Stimulated activated CD8-positive, alpha-beta memory T cell treated with anti-CD3 and anti-CD28 coated beads, Interleukin-12 subunit alpha, Interleukin-12 subunit beta, amount 100 ng/mL, for 1 hour (primary cell): ENCODE measurements around the gene APOLD1.
"Not testable (repeated sequence)": the region's sequence is repeated elsewhere in the genome, so short reads cannot be mapped to it uniquely, and the experiment has no call there.

ENCODE experiments used
- DNase-seq: peaks from one replicate; pipeline ENCODE4 v3.0.0-alpha.2; 2020; ENCODE audit warnings: low read depth

APOLD1 gene

DNA sequence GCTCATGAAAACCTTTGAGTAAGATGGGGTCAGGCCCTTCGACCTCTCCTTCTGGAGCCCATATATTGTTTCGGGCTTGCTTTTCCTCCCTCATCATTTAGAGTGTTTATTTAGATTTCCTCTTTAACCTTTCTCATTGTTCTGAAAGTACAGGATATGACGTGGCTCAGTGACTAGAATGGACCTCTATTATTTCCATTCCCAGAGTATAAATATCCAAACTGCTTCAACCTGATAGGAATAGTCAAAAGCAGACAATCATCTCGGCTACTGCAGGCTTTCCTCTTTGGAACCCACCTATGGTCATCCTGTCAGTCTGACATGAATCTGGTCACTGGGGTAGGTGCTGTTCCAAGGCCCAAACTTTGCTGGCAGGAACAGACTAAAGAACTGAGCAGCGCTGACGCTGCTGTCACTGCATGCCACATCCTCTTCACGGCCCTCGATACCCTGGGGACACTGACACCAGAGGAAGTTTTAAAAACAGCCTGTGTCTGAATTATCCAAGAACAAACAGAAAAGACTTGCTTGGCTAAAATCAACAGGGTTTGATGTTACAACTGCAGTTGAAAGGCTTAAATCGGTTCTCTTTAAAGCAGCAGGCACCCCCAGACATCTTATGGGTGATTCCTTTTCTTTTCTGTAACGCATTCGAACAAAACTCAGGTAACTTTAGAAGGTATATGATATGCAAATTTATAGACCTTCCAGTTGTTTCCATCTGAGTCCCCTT is 22.7 kb downstream of the APOLD1 start:
- DNase-seq, result peak; percentile 25

DNA sequence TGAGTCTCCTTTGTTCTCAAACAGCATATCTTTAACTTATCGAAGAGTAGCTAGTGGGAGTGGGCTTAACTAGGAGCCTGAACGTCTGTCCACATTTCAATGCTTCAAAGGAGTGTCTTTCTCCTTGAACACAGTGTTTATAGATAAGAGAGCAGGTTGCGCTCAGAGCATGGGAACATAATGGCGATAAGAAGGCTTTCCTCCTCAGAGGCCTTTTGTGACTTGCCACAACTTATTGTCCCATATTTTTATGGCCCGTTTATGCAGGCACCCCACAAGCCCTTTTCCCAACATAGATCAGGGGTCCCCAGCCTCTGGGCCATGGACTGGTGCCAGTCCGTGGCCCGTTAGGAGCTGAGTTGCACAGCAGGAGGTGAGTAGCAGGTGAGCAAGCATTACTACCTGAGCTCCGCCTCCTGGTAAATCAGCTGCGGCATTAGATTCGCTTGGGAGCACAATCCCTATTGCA is 25.1 kb downstream of the APOLD1 start:
- DNase-seq, result no peak

DNA sequence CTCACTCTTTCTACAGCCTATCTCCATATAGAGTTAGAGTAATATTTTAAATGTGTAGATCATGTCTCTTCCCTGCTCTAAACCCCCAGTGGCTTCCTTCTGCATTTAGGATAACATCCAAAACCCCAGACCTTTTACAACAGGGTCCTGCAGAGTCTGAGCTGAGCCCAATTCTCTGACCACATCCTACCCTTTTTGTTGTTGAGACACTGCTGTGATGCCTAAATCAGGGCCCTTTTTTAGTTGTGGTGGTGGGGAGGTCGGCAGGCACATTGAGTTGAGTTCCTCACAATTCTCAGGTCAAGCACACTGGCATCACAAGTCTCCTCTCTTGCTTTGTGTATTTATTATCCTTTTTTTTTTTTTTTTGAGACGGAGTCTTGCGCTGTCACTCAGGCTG is 25.9 kb downstream of the APOLD1 start:
- no peak for DNase-seq

DNA sequence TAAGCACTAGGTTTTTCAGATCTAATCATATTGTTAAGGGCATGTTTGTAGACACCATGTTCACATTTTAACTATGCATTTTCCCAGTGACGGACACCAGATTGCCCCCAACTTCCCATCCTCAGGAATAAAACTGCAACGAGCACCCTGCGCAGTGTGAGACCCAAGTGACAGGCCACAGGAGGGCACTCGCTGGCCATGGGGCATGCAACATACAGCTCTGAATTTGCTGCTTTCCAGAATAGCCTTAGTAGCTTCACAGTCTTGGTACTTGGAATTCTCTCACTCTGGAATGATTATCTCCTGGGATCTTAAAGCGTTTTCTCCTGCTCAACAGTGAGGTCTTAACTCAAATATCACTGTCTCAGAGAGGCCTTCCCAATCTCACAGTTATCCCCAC is 26.7 kb downstream of the APOLD1 start:
- no peak for DNase-seq

DNA sequence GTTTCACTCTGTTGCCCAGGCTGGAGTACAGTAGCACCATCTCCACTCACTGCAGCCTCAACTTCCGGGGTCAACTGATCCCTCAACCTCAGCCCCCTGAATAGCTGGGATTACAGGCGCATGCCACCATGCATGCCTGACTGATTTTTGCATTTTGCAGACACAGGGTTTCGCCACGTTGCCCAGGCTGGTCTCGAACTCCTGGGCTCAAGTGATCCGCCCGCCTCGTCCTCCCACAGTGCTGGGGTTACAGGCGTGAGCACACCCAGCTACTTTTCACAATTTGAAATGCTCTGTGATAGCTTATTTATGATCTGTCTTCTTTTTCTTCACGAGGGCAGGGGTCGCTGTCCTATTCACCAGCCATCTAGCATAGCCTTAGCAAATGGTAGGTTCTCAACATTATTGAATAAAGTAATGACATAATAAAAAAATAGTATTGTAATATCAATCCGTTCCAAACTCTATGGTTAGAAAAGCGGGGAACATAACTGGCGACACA is 27.2 kb downstream of the APOLD1 start:
- DNase-seq, result no peak

DNA sequence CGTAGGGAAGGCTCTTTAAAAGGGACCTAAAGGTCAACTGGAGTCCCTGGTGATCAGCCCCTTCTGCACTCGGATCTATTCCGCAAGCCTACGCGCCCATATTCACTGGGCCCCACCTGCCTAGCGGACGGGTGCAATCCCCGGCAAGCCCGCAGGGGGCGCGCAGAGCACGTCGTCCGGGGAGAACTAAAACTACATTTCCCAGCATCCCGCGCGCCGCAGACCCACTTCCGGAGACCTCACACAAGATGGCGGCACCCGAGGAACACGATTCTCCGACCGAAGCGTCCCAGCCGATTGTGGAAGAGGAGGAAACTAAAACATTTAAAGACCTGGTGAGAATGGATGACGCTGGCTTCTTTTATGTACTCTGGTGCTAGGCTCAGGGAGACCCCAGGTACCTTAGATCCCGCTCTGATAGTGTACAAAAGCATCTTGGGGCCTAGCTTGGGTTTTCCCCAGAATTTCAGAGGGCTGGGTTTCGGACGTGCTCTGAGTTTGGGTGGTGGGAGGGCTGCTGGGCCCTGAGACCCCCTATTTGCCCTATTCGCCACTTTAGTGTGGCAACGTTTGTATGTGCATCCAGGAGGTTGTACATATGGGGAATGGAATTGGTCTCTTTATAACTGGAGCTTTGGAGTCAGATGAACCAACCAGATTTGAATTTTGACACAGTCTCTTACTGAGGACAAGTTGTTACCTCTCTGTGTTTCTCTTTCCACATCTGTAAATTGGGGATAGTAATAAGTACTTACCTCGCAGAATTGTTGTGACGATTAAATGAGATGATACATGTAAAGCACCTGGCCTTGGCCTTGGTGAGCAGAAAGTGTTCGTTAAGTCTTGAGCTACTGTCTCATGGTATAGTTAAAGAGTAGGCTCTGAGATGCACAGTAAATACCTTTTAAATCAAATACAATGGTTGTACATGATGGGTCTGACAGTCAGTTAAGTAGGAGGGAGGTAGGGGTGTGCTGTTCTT is 28.0 kb downstream of the APOLD1 start, which contains the start of gene DDX47:
Gene DDX47, plus strand, starts transcription at position 227 of the 982 bp plus-strand sequence. Its CDS starts 22 bp downstream, at position 249.
- DNase-seq, result peak; percentile 97

DNA sequence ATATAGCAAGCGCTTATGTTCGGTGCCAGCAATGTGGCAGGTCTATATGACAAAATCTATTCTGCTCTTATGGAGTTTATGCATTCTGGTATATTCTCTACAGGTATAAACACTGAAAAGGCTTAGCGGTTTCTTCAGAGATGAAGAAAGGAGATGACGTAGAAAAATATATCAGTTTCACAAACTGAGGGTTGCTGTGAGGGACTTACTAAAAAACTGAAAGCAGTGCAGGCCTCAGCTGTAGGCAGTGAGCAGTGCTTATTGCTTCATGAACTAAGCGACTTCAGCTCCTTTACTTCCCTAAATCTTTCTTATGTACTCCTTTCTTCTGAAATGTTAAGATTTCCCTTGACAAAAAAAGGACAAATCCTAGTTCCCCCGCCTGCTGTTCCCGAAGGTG is 32.2 kb downstream of the APOLD1 start:
- DNase-seq, result no peak

DNA sequence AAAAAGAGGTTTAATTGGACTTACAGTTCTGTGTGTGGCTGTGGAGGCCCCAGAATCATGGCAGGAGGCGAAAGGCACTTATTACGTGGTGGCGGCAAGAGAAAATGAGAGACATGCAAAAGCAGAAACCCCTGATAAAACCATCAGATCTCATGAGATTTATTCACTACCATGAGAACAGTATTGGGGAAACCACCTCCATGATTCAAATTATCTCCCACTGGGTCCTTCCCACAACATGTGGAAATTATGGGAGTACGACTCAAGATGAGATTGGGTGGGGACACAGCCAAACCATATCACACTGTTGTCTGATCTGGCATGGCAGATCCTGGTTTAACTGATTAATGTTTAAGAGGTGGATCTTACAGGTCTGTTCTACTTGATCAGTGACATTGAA is 33.2 kb downstream of the APOLD1 start:
- no peak for DNase-seq

DNA sequence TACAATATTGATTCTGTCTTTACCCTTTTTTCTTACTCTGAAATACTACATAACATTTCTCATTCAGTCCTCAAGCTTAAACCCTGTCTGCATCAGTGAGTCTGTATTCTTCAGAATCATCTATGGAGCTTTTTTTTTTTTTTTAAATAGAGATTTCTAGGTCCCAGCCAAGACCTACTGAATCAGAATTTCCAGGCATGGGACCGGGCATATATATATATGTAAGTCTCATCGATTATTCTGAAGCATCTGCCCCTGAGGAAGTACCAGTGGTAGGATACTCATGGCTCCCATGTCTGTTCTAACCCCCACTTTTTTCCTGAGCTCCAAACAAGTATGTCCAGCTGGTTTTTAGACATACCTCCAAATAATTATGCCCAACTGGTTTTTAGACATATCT is 33.8 kb downstream of the APOLD1 start:
- DNase-seq, result no peak

DNA sequence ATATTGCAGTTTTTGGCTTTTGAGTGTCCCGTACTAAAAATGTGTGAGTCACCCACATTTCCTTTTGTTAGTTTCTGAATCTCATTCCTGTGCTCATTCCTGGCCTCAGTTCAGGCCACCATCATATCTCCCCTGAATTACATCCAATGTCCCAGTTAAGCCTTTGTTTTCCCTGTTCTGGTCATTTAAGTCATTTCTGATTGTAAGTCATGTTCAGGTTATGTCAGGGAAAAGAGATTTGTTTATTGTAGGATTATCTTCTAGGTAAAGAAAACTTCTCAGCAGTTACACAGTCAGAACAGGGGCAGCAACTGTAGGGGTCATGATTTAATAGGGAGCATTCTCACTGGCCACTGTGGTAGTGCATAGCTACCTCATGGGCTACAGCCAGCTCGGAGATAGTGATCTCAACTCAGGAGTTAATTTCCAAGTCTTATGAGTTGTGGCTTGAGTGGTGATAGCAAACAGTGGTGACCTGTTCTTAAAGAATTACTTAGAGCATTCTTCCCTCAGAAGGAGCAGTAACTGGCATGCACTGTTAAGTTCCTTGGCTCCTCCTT is 34.4 kb downstream of the APOLD1 start:
- no peak for DNase-seq

DNA sequence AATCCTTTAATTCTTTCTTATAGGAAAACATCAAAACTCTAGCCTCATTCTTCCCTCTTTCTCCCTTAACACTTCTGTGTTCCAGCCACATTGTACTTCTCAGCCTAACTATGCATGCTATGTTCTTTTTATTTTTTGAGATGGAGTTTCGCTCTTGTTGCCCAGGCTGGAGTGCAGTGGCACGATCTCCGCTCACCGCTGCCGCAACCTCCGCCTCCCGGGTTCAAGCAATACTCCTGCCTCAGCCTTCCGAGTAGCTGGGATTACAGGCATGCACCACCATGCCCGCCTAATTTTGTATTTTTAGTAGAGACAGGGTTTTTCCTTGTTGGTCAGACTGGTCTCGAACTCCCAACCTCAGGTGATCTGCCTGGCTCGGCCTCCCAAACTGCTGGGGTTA is 34.9 kb downstream of the APOLD1 start:
- not testable (repeated sequence) for DNase-seq

DNA sequence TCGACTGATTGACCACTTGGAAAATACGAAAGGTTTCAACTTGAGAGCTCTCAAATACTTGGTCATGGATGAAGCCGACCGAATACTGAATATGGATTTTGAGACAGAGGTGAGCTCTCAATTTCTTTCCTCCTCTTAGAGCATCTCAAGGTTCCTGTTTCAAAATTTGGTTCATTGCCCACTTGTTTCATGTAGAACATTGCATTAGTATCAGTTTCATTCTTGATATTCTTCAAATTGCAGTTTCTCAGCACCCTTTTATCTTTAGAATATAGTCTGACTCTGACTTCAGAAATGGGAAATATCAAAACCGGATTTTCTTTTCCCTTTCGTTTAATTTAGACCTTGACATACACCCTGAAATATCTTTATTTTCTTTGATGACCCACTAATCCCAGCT is 36.5 kb downstream of the APOLD1 start:
- DNase-seq, result no peak

DNA sequence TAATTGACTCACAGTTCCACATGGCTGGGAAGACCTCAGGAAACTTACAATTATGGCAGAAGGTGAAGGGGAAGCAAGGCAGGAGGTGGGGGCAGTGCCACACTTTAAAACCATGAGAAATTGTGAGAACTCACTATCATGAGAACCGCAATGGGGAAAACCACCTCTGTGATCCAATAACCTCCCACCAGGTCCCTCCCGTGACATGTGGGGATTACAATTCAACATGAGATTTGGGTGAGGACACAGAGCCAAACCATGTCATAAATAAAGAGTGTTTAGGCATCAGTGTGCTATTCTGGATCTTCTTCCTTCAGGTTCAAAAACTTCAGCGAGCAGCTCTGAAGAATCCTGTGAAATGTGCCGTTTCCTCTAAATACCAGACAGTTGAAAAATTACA is 37.4 kb downstream of the APOLD1 start:
- DNase-seq, result no peak

DNA sequence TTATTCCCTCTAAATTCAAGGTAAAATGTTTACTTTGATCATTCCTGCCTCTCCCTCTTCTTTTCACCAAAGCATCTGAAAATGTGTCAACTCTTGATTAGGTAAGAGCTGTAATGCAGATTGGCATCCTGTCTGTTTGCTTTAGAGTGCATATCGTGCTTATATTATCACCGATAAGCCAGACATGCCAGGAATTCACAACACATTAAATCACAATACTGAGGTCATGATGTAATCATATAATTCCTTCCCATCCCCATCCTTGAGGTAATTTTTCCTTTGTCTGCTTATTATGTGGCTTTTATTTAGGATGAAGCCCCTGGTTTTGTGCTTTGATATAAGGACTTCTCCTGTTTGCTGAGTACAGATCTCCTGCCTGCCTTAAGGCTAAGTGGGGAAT is 37.8 kb downstream of the APOLD1 start:
- no peak for DNase-seq

DNA sequence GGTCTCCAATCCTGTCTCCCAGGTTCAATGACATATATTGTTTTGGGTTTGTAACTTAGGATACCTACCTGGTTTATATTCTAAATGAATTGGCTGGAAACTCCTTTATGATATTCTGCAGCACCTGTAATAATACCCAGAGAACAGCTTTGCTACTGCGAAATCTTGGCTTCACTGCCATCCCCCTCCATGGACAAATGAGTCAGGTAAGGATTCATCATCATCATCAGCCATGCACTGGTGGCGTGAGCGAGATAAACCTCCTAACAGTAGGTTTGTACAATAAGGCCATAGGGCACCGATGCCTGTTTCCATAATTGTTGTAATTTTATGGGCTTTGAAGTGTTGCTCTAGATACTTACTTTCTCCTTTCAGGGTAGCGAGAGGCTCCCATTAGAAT is 38.4 kb downstream of the APOLD1 start:
- DNase-seq, result no peak

DNA sequence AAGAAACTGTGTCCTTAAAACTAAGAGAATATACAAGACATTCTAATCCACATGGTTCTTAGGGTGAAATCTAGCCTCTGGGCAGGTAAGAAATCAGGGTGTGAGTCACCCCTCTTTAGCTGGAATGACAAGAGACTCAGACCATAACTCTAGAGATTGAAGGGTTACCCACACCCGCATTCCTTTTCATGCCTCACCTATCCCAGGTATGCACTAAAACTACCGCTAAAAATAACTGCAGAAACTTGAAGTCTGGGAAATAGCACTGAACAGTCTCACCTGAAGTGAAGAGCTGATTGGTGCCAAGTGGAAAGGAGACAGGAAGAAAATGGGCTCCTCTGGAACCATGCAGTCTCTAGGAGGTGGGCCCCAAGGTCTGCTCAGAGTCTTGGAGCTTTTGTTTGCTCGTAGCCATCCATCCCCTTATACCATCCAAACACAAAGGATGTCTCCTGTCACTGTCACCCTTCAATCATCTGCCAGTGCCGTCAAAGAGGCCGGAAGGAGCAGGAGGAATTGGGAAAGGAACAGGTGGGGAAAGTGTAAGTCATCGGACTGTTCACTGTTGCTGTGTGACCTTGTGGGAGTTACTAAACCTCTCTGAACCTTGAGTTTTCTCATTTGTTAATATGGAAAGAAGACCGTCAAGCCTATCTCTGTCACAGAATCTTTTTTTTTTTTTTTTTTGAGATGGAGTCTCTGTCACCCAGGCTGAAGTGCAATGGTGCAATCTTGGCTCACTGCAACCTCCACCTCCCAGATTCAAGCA is 50.1 kb downstream of the APOLD1 start:
- no peak for DNase-seq

DNA sequence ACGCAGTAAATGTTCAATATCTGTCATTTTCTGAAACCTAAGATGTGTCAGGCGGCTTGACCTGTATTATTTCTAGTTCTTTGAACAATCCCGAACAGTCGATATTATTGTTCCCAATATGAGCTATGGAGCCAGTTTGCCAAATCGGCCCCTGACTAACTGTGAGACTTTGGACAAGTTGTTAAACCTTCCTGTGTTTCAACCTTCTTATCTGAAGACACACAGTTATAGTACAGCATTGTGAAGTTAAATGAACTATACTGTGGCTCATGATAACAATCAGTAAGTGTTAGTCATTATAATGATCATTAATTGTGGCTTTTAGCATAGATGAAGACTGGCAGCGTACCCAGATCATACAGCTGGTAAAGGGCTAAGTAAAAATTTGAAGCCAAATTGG is 51.1 kb downstream of the APOLD1 start:
- no peak for DNase-seq

DNA sequence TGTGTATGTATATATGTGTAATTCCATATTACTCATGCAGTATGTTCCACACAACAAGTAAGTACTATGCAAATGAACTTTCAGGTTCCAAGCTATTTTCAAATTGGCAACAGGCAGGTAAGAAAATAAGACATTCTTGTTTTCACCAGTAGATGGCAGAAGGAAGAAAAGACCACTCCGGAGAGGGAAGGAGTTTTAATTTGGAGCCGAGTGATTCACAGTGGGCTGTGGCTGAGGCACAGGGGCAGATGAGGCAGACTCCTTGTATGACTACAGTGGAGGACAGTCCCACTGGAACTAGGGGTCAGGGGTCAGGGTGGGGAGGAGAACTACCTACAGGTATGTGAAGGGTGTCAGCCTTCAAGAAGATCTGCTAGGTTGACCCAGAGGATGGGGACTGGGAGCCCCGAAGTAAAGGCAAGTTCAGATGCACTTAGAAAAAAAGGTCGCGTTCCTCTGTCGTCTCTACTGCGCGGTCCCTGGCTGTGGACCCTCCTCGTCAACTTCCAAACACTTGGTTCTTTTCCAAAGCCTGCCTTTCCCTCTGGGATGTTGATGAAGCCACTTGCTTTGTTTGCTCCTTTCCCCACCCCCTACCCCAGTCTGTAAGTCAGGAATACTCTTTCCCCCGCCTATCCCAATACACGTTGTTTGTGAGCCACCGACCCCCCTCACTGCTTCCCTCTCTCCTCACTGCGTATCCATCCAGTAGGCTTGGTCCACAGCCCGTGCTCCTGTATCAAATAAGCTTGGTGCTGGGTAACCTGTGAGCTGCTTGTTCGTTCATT is 51.8 kb downstream of the APOLD1 start:
- no peak for DNase-seq

DNA sequence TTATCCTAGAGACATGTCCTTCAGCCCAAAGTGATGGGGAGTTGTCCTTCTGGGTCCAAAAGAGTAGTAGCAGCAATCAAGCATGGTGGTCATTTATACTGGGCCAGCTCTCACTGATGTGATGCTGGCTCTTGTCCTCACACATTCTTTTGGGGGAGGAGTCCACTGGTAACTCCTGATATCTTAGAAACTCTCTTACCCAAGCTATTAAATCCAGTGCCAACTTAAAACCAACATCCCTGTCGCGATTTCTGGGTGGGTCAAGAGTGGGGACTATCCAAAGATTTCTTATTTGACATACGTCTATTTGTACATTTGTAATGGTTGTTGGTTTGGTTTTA is 52.3 kb downstream of the APOLD1 start:
- no peak for DNase-seq

DNA sequence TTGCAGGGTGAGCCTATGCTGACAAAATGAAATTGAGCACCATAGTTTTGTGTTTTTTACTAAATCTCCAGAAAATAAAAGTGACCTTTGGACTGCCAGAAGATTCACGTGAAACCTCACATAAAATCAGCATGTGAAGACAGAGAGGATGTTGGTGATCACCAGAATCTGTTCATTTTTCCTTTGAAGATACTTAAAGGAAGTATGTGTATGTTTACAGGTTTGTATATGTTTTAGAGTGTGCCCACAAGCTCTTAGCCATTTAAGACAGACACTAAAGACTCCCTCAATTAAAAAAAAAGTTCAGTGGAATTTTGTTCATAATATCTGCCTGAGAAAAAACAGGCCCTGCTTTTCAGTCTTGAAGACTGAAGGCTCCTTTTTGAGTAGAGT is 53.5 kb downstream of the APOLD1 start:
- no peak for DNase-seq

DNA sequence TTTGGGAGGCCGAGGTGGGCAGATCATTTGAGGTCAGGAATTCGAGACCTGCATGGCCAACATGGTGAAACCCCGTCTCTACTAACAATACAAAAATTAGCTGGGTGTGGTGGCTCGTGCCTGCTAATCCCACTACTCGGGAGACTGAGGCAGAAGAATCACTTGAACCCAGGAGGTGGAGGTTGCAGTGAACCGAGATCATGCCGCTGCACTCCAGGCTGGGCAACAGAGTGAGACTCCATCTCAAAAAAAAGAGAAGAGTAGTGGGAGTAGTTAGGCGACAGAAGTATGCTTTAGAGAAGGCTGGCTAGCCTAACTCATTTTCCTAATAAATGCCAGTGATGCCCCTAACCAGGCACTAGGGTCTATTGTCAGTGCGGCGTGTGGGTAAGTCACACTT is 54.0 kb downstream of the APOLD1 start:
- DNase-seq, result not testable (repeated sequence)
